ENCODE data around the gene AURKAIP1.
"Not testable (repeated sequence)": the region's sequence is repeated elsewhere in the genome, so short reads cannot be mapped to it uniquely, and the experiment has no call there.

DNA sequence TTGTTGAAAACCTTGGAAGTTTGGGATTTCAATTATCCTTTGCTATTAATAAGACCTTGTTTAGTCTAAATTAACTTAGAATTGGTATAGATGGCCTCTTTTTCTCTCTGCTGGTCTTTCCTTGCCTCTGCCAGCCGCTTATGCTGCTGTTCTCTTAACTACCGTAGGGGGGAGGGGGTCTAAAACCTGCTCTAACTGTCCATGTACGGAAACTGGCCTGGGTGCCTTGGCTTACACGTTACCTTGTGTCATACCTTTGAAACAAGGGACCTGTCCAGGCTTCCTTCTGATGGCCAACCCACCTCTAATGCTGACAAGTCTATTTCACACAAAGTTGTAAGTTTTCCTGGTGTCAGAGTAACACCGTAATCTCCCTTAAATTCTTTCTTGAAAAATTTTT, 42.4 kb upstream of the AURKAIP1 start:
- TF ChIP-seq, protein P1, sequence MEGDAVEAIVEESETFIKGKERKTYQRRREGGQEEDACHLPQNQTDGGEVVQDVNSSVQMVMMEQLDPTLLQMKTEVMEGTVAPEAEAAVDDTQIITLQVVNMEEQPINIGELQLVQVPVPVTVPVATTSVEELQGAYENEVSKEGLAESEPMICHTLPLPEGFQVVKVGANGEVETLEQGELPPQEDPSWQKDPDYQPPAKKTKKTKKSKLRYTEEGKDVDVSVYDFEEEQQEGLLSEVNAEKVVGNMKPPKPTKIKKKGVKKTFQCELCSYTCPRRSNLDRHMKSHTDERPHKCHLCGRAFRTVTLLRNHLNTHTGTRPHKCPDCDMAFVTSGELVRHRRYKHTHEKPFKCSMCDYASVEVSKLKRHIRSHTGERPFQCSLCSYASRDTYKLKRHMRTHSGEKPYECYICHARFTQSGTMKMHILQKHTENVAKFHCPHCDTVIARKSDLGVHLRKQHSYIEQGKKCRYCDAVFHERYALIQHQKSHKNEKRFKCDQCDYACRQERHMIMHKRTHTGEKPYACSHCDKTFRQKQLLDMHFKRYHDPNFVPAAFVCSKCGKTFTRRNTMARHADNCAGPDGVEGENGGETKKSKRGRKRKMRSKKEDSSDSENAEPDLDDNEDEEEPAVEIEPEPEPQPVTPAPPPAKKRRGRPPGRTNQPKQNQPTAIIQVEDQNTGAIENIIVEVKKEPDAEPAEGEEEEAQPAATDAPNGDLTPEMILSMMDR (IDR thresholded peaks at IDR 0.05; ENCODE audit: insufficient read depth, low read length), result not testable (repeated sequence)
- TF ChIP-seq POLR2AphosphoS5, GABPA (IDR thresholded peaks at IDR 0.05; ENCODE audit: low read depth): not testable (repeated sequence)

All from HL-60 (cell line).